Neural cell (in vitro differentiated cells): Measurements from ENCODE around the gene RAF1. TPM values are rescaled to one million over a fixed set of nuclear protein-coding genes. Genes with fewer than 3 reads are reported as not detected.

ENCODE experiments used
- H2AFZ ChIP-seq: fragments of 200-600, 300-800 bp; sonication (generic), shearing (Covaris generic); 2 replicates; pipeline ENCODE4 v1.6.0; 2014; ENCODE audit warnings: low read depth, mild to moderate bottlenecking, antibody characterized with exemption, low read length, moderate library complexity
- H3F3A ChIP-seq: fragments of 200-600 bp; shearing (Covaris generic); 2 replicates; pipeline ENCODE4 v1.6.1; 2016; ENCODE audit warnings: mild to moderate bottlenecking, moderate library complexity, mixed read lengths, antibody characterized with exemption, low read length; ENCODE audit not compliant: insufficient read depth, poor library complexity, severe bottlenecking
- H3K27ac ChIP-seq: fragments of 200-600, 300-800 bp; sonication (generic), shearing (Covaris generic); 2 replicates; pipeline ENCODE4 v1.5.1; 2014; ENCODE audit warnings: mild to moderate bottlenecking, low read length, moderate library complexity
- H3K27me3 ChIP-seq: fragments of 300-800, 200-600 bp; sonication (generic), shearing (Covaris generic); 2 replicates; pipeline ENCODE4 v1.6.0; 2014; ENCODE audit warnings: mild to moderate bottlenecking, low read depth, low read length, moderate library complexity; ENCODE audit not compliant: insufficient read depth
- H3K36me3 ChIP-seq: fragments of 300-800, 200-600 bp; sonication (generic), shearing (Covaris generic); 2 replicates; pipeline ENCODE4 v1.5.1; 2014; ENCODE audit warnings: mild to moderate bottlenecking, antibody characterized with exemption, low read length, moderate library complexity; ENCODE audit not compliant: insufficient read depth
- H3K4me2 ChIP-seq: fragments of 300-800, 200-600 bp; sonication (generic), shearing (Covaris generic); 2 replicates; pipeline ENCODE4 v1.6.0; 2014; ENCODE audit warnings: mild to moderate bottlenecking, low read length
- H3K4me3 ChIP-seq: fragments of 300-800, 200-600 bp; sonication (generic), shearing (Covaris generic); 2 replicates; pipeline ENCODE4 v1.5.1; 2014; ENCODE audit warnings: mild to moderate bottlenecking, low read length, moderate library complexity
- H3K79me2 ChIP-seq: fragments of 200-600 bp; shearing (Covaris generic); replicated peaks from 2 replicates; pipeline ENCODE4 v1.6.0; 2014; ENCODE audit warnings: mild to moderate bottlenecking, low read length, moderate library complexity; ENCODE audit not compliant: insufficient read depth
- H3K9ac ChIP-seq: fragments of 300-800, 200-600 bp; sonication (generic), shearing (Covaris generic); 2 replicates; pipeline ENCODE4 v1.6.1; 2016; ENCODE audit warnings: mild to moderate bottlenecking, low read length, mixed read lengths
- H3K9me2 ChIP-seq: fragments of 200-600 bp; shearing (Covaris generic); 2 replicates; pipeline ENCODE4 v1.6.1; 2016; ENCODE audit warnings: mild to moderate bottlenecking, low read length, mixed read lengths; ENCODE audit not compliant: insufficient read depth
- H3K9me3 ChIP-seq: fragments of 200-600, 300-800 bp; sonication (generic), shearing (Covaris generic); 2 replicates; pipeline ENCODE4 v1.6.1; 2016; ENCODE audit warnings: mild to moderate bottlenecking, mixed run types, low read length, moderate library complexity, mixed read lengths
- H4K20me1 ChIP-seq: fragments of 200-600 bp; shearing (Covaris generic); 2 replicates; pipeline ENCODE4 v1.6.1; 2016; ENCODE audit warnings: mild to moderate bottlenecking, mixed run types; ENCODE audit not compliant: insufficient read depth
- CTCF ChIP-seq: fragments of 450-650 bp; IDR thresholded peaks from 2 replicates; pipeline ENCODE4 v1.5.1; 2014; ENCODE audit warnings: antibody characterized with exemption, mild to moderate bottlenecking, moderate library complexity; ENCODE audit not compliant: poor library complexity, severe bottlenecking
- EP300 ChIP-seq: fragments of 450-650 bp; conservative IDR thresholded peaks from 2 replicates; pipeline ENCODE4 v1.6.1; 2014; ENCODE audit warnings: antibody characterized with exemption, mild to moderate bottlenecking, moderate library complexity; ENCODE audit not compliant: poor library complexity, severe bottlenecking
- EZH2 ChIP-seq: fragments of 200-600, 300-800 bp; shearing (Covaris generic), sonication (generic); IDR thresholded peaks from 2 replicates; pipeline ENCODE4 v1.6.1; 2014; ENCODE audit warnings: antibody characterized with exemption, low read length, borderline replicate concordance, mild to moderate bottlenecking; ENCODE audit not compliant: insufficient read depth, poor library complexity, severe bottlenecking
- MXI1 ChIP-seq: fragments of 450-650 bp; conservative IDR thresholded peaks from 2 replicates; pipeline ENCODE4 v1.6.1; 2014; ENCODE audit warnings: antibody characterized with exemption, mild to moderate bottlenecking; ENCODE audit not compliant: poor library complexity, severe bottlenecking
- POLR2AphosphoS5 ChIP-seq: IDR thresholded peaks from 2 replicates; pipeline ENCODE4 v1.6.1; 2012
- RAD21 ChIP-seq: fragments of 450-650 bp; conservative IDR thresholded peaks from 2 replicates; pipeline ENCODE4 v1.6.1; 2014; ENCODE audit warnings: antibody characterized with exemption, mild to moderate bottlenecking, moderate library complexity
- REST ChIP-seq: IDR thresholded peaks from 2 replicates; pipeline ENCODE4 v1.6.1; 2012; ENCODE audit warnings: borderline replicate concordance
- SMC3 ChIP-seq: fragments of 450-650 bp; conservative IDR thresholded peaks from 2 replicates; pipeline ENCODE4 v1.6.1; 2014; ENCODE audit warnings: antibody characterized with exemption, mild to moderate bottlenecking, moderate library complexity; ENCODE audit not compliant: poor library complexity
- TAF1 ChIP-seq: IDR thresholded peaks from 2 replicates; pipeline ENCODE4 v1.6.1; 2012; ENCODE audit warnings: low read depth
- polyA plus RNA-seq: library from polyadenylated mRNA; depleted of rRNA; stranded (reverse); fragments of >200 nt; gene quantifications from 2 replicates; pipeline ENCODE4 v1.2.3, GENCODE V29; 2014

RAF1 gene
- polyA plus RNA-seq, 1 donor from 2014 or later: 215 TPM

DNA sequence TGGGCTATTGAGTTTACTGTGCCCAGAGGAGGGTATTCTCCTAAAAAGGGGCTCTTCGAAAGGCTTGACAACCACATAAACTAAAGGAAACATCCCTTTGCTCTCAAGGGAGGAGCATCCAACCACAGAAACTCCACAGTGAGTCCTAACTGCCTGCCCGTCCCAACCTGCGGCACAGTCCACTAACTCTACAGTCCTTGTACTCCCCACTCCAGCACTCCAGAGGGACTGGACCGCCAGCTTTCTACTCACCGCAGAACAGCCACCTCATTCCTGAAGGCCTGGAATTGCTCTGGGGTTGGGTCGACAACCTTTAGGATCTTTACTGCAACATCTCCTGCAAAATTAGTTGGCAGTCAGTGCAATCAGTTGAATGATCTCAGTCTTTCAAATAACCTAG is 72.5 kb downstream of the RAF1 start:
- no peak overlapping the region for H3K4me3 ChIP-seq
- H4K20me1 ChIP-seq: no peaks in the 10 kb centered on the region
- H3K36me3 ChIP-seq: peaks cover 24% of the 10 kb centered on the region

DNA sequence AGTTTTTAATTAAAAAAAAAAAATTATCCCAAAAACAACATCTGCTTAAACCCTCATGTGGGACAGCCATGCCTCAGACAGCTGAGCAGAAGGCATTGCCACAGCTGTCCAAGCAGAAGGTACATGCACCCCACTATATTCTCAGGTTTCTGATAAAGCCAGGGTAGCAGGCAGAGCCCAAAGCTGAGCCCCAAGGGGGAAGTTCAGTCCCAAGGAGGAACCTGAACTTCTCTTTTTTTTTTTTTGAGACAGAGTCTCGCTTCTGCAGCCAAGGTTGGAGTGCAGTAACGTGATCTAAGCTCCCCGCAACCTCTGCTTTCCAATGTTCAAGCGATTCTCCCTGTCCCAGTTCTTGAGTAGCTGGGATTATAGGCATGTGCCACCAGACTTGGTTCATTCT is 73.8 kb downstream of the RAF1 start:
- no peaks in the 10 kb centered on the region for H4K20me1 ChIP-seq
- no peaks in the 10 kb centered on the region for H3K79me2 ChIP-seq
- H3K9me3 ChIP-seq: no peaks in the 10 kb centered on the region
- no peak overlapping the region for H3K27ac ChIP-seq
- no peak overlapping the region for H3K9ac ChIP-seq
- peaks cover 30% of the 10 kb centered on the region for H3K36me3 ChIP-seq
- H2AFZ ChIP-seq: no peak overlapping the region
- H3K27me3 ChIP-seq: no peaks in the 10 kb centered on the region
- H3K4me2 ChIP-seq: no peak overlapping the region
- no peak overlapping the region for H3K4me3 ChIP-seq
- no peaks in the 10 kb centered on the region for H3K9me2 ChIP-seq
- no peaks in the 10 kb centered on the region for H3F3A ChIP-seq
- no peak for TF ChIP-seq RAD21
- TF ChIP-seq POLR2AphosphoS5: no peak
- TF ChIP-seq CTCF: no peak
- TF ChIP-seq EP300: no peak
- no peak for TF ChIP-seq SMC3
- TF ChIP-seq TAF1: no peak
- TF ChIP-seq REST: no peak

More for the DNA sequence above, 72.5 kb downstream of the RAF1 start:
- H2AFZ ChIP-seq: no peak overlapping the region
- H3K27ac ChIP-seq: no peak overlapping the region
- H3K9ac ChIP-seq: no peak overlapping the region
- no peaks in the 10 kb centered on the region for H3K9me3 ChIP-seq
- no peaks in the 10 kb centered on the region for H3K79me2 ChIP-seq
- H3F3A ChIP-seq: no peaks in the 10 kb centered on the region
- no peak for TF ChIP-seq MXI1
- TF ChIP-seq REST: no peak
- TF ChIP-seq RAD21: no peak
- TF ChIP-seq POLR2AphosphoS5: no peak
- TF ChIP-seq CTCF: no peak
- TF ChIP-seq EZH2: no peak
- TF ChIP-seq EP300: no peak
- no peak for TF ChIP-seq SMC3
- TF ChIP-seq TAF1: no peak
- H3K27me3 ChIP-seq: no peaks in the 10 kb centered on the region
- H3K4me2 ChIP-seq: no peak overlapping the region
- H3K9me2 ChIP-seq: no peaks in the 10 kb centered on the region
